Measurements from ENCODE around the gene PKD1.
A peak's percentile ranks its signal among the peaks of the same experiment; 100 is the strongest.

PKD1 gene

GRCh38 chr16:2159175-2159838 is 23.6 kb upstream of the PKD1 start:
- Histone ChIP-seq H3K4me3 (ENCODE audit: low read depth, low read length) (no peak overlapping the region), H3K4me1 (ENCODE audit: control insufficient read depth, insufficient read depth, low read length) (no peaks in the 10 kb centered on the region), H3K27ac (ENCODE audit: extremely low read depth, low read depth, low read length) (peak overlapping the region; percentile 14; the same call in 1 of the 2 replicates), H3K9me3 (ENCODE audit: control insufficient read depth, insufficient read depth, low read depth, low read length) (no peaks in the 10 kb centered on the region), H3K36me3 (ENCODE audit: control insufficient read depth in 2 of 2, insufficient read depth in 1 of 2, low read length in 2 of 2) (peaks cover 0 to 10% of the 10 kb centered on the region in 2 experiments; a peak in 1 of 3 replicates)
- peak; percentile 75 for TF ChIP-seq KLF1 (tag by site-specific recombination; IDR thresholded peaks at IDR 0.05)
- no peak for TF ChIP-seq PRDM4 (tag by site-specific recombination; IDR thresholded peaks at IDR 0.05)
- TF ChIP-seq ZFHX2 (tag by site-specific recombination; conservative IDR thresholded peaks at IDR 0.05) = peak; percentile 51
- TF ChIP-seq EGR2 (tag by site-specific recombination; IDR thresholded peaks at IDR 0.05; ENCODE audit: low read depth) = peak; percentile 62; the same call in 1 of the 2 replicates
- no peak for TF ChIP-seq HOXA7 (CRISPR knock-in tag; IDR thresholded peaks at IDR 0.05; ENCODE audit: borderline replicate concordance)
- peak; percentile 60; the same call in 1 of the 2 replicates for TF ChIP-seq ZNF341 (tag by site-specific recombination; IDR thresholded peaks at IDR 0.05; ENCODE audit: low read depth)
- ChIA-PET POLR2A (interaction anchor here (0.6 to 1.6 kb wide), 4 partner anchors 77 to 295 kb away, joined by 3 to 6 read pairs (median 4); partner anchors contain the start of genes DNASE1L2 and RPS2), CTCF (no interaction called here)

- ChIA-PET POLR2A (interaction anchor here (0.7 to 1.6 kb wide), 2 partner anchors 78 to 100 kb away, joined by 3 to 4 read pairs; partner anchors contain the start of gene DNASE1L2), CTCF (interaction anchor here (1.0 kb wide), 1 partner anchor 12 kb away, joined by 3 read pairs; no protein-coding TSS in a partner anchor)
- TF ChIP-seq HIC1 (tag by site-specific recombination; IDR thresholded peaks at IDR 0.05) (peak; percentile 50; the same call in 1 of the 2 replicates), ZNF624 (tag by site-specific recombination; IDR thresholded peaks at IDR 0.05) (no peak)
- H3K36me3 ChIP-seq (ENCODE audit: control insufficient read depth in 2 of 2, insufficient read depth in 1 of 2, low read length in 2 of 2) = peaks cover 0 to 20% of the 10 kb centered on the region in 2 experiments; a peak in 1 of 3 replicates
- H3K9me3 ChIP-seq (ENCODE audit: control insufficient read depth, insufficient read depth, low read depth, low read length) = no peaks in the 10 kb centered on the region
- H3K4me1 ChIP-seq (ENCODE audit: control insufficient read depth, insufficient read depth, low read length) = no peaks in the 10 kb centered on the region
- no peak overlapping the region for H3K4me3 ChIP-seq (ENCODE audit: low read depth, low read length)
- no peak overlapping the region for H3K27ac ChIP-seq (ENCODE audit: extremely low read depth, low read depth, low read length)
Observed at GRCh38 chr16:2158262-2158638, 22.6 kb upstream of the PKD1 start.

- ChIA-PET POLR2A (interaction anchor here (0.7 to 1.6 kb wide), 2 partner anchors 79 to 100 kb away, joined by 3 to 4 read pairs; partner anchors contain the start of gene DNASE1L2), CTCF (interaction anchor here (1.0 to 1.8 kb wide), 2 partner anchors 13 to 37 kb away, joined by 3 to 7 read pairs; no protein-coding TSS in a partner anchor)
- H3K36me3 ChIP-seq (ENCODE audit: control insufficient read depth in 2 of 2, insufficient read depth in 1 of 2, low read length in 2 of 2) = peaks cover 0 to 26% of the 10 kb centered on the region in 2 experiments; a peak in 2 of 3 replicates
- no peak overlapping the region for H3K27ac ChIP-seq (ENCODE audit: extremely low read depth, low read depth, low read length)
- H3K4me3 ChIP-seq (ENCODE audit: low read depth, low read length) = no peak overlapping the region
- no peaks in the 10 kb centered on the region for H3K4me1 ChIP-seq (ENCODE audit: control insufficient read depth, insufficient read depth, low read length)
- no peak for TF ChIP-seq ZNF510 (tag by site-specific recombination; IDR thresholded peaks at IDR 0.05; ENCODE audit: insufficient replicate concordance)
- TF ChIP-seq ZBTB6 (tag by site-specific recombination; IDR thresholded peaks at IDR 0.05) = peak; percentile 31; the same call in 1 of the 2 replicates
- no peak for TF ChIP-seq ZNF16 (tag by site-specific recombination; IDR thresholded peaks at IDR 0.05; ENCODE audit: low read depth)
- H3K9me3 ChIP-seq (ENCODE audit: control insufficient read depth, insufficient read depth, low read depth, low read length) = no peaks in the 10 kb centered on the region
Observed at GRCh38 chr16:2157480-2158261, 22.0 kb upstream of the PKD1 start.
